ENCODE data around the gene SLC9C2. TPM values are rescaled to one million over a fixed set of nuclear protein-coding genes. Genes with fewer than 3 reads are reported as not detected.
"Not testable (repeated sequence)": the region's sequence is repeated elsewhere in the genome, so short reads cannot be mapped to it uniquely, and the experiment has no call there.

The SLC9C2 gene
- total RNA-seq, 1 donor from 2014 or later = 0.54 TPM

- Mint-ChIP-seq H3K27ac (ENCODE audit: unreplicated experiment) (no peak overlapping the region), H3K4me3 (ENCODE audit: unreplicated experiment) (no peak overlapping the region), H3K4me1 (ENCODE audit: low read depth, unreplicated experiment) (no peaks in the 10 kb centered on the region), H3K27me3 (ENCODE audit: low read depth, unreplicated experiment) (peaks cover 1% of the 10 kb centered on the region), H3K36me3 (ENCODE audit: low read depth, unreplicated experiment) (no peaks in the 10 kb centered on the region), H3K9me3 (ENCODE audit: unreplicated experiment) (peaks cover 5% of the 10 kb centered on the region)
- Histone ChIP-seq H3K4me1 (ENCODE audit: insufficient read depth, low read length) (no peaks in the 10 kb centered on the region), H4K20me1 (ENCODE audit: insufficient read depth, low read length) (no peaks in the 10 kb centered on the region), H3K4me2 (ENCODE audit: low read length) (no peak overlapping the region), H3K27me3 (ENCODE audit: insufficient read depth, low read length) (no peaks in the 10 kb centered on the region), H3K9me3 (ENCODE audit: insufficient read depth, low read depth, low read length) (no peaks in the 10 kb centered on the region), H3K4me3 (ENCODE audit: insufficient read depth, low read depth, low read length) (no peak overlapping the region), H3K9ac (ENCODE audit: low read length) (no peak overlapping the region), H3K27ac (ENCODE audit: low read depth, low read length) (no peak overlapping the region), H3K36me3 (ENCODE audit: insufficient read depth, low read length) (no peaks in the 10 kb centered on the region), H3K79me2 (ENCODE audit: insufficient read depth, low read length) (no peaks in the 10 kb centered on the region), H2AFZ (ENCODE audit: low read depth, low read length) (no peak overlapping the region)
- DNase-seq (ENCODE audit: low read depth) = no peak
- TF ChIP-seq CTCF (IDR thresholded peaks at IDR 0.05; ENCODE audit: insufficient read depth, low read depth, low read length) = no peak
- TF ChIP-seq EZH2 (IDR thresholded peaks at IDR 0.05; ENCODE audit: insufficient read depth, low read length) = no peak
- no peak for FAIRE-seq
These were observed 103.1 kb downstream of the SLC9C2 start for GRCh38 chr1:173499729-173500128.

DNA sequence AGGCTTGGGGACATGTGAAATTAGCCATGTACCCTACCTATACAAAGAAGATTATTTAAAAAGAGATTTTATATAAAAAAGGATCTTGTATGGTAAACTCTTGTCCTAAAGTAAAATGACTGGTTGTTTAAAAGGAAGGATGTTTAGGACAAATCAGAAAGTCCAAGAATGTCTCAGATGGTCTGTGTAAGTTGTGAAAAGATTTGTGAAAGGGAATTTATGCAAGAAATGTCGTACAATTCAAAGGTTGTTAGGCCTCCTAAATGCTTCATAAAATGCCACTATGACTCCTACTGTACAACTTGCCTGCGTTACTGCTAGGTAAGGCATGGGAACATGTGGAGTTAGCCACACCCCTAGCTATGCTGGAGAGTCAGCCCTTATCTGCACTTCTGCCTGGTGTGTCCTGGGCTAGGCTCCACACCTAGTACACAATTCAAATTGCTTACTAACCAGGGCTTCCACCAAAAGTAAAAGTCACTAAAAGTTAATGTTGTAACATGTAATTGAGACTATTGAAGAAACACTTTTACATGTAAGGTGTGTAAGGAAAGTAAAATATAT is 106.0 kb downstream of the SLC9C2 start:
- no peak for FAIRE-seq
- Histone ChIP-seq H3K9me3 (ENCODE audit: insufficient read depth, low read depth, low read length) (no peaks in the 10 kb centered on the region), H3K27me3 (ENCODE audit: insufficient read depth, low read length) (no peaks in the 10 kb centered on the region), H3K36me3 (ENCODE audit: insufficient read depth, low read length) (no peaks in the 10 kb centered on the region), H3K79me2 (ENCODE audit: insufficient read depth, low read length) (no peaks in the 10 kb centered on the region), H3K4me1 (ENCODE audit: insufficient read depth, low read length) (no peaks in the 10 kb centered on the region), H3K9ac (ENCODE audit: low read length) (no peak overlapping the region), H2AFZ (ENCODE audit: low read depth, low read length) (no peak overlapping the region), H3K27ac (ENCODE audit: low read depth, low read length) (no peak overlapping the region), H4K20me1 (ENCODE audit: insufficient read depth, low read length) (no peaks in the 10 kb centered on the region), H3K4me3 (ENCODE audit: insufficient read depth, low read depth, low read length) (no peak overlapping the region), H3K4me2 (ENCODE audit: low read length) (no peak overlapping the region)
- Mint-ChIP-seq H3K36me3 (ENCODE audit: low read depth, unreplicated experiment) (peaks cover 4% of the 10 kb centered on the region), H3K27ac (ENCODE audit: unreplicated experiment) (no peak overlapping the region), H3K27me3 (ENCODE audit: low read depth, unreplicated experiment) (peaks cover 1% of the 10 kb centered on the region), H3K4me3 (ENCODE audit: unreplicated experiment) (no peak overlapping the region), H3K4me1 (ENCODE audit: low read depth, unreplicated experiment) (no peaks in the 10 kb centered on the region), H3K9me3 (ENCODE audit: unreplicated experiment) (peaks cover 14% of the 10 kb centered on the region)
- no peak for DNase-seq (ENCODE audit: low read depth)
- TF ChIP-seq EZH2 (IDR thresholded peaks at IDR 0.05; ENCODE audit: insufficient read depth, low read length) (no peak), CTCF (IDR thresholded peaks at IDR 0.05; ENCODE audit: insufficient read depth, low read depth, low read length) (no peak)

GRCh38 chr1:173495609-173496267 is 107.1 kb downstream of the SLC9C2 start:
- Mint-ChIP-seq H3K9me3 (ENCODE audit: unreplicated experiment) (peaks cover 13% of the 10 kb centered on the region), H3K27ac (ENCODE audit: unreplicated experiment) (no peak overlapping the region), H3K4me1 (ENCODE audit: low read depth, unreplicated experiment) (no peaks in the 10 kb centered on the region), H3K27me3 (ENCODE audit: low read depth, unreplicated experiment) (no peaks in the 10 kb centered on the region), H3K4me3 (ENCODE audit: unreplicated experiment) (no peak overlapping the region), H3K36me3 (ENCODE audit: low read depth, unreplicated experiment) (peaks cover 4% of the 10 kb centered on the region)
- Histone ChIP-seq H3K9me3 (ENCODE audit: insufficient read depth, low read depth, low read length) (no peaks in the 10 kb centered on the region), H3K4me1 (ENCODE audit: insufficient read depth, low read length) (no peaks in the 10 kb centered on the region), H3K9ac (ENCODE audit: low read length) (no peak overlapping the region), H3K79me2 (ENCODE audit: insufficient read depth, low read length) (no peaks in the 10 kb centered on the region), H3K36me3 (ENCODE audit: insufficient read depth, low read length) (no peaks in the 10 kb centered on the region), H2AFZ (ENCODE audit: low read depth, low read length) (no peak overlapping the region), H3K27me3 (ENCODE audit: insufficient read depth, low read length) (no peaks in the 10 kb centered on the region), H3K4me3 (ENCODE audit: insufficient read depth, low read depth, low read length) (no peak overlapping the region), H3K27ac (ENCODE audit: low read depth, low read length) (no peak overlapping the region), H3K4me2 (ENCODE audit: low read length) (no peak overlapping the region), H4K20me1 (ENCODE audit: insufficient read depth, low read length) (no peaks in the 10 kb centered on the region)
- no peak for DNase-seq (ENCODE audit: low read depth)
- no peak for TF ChIP-seq EZH2 (IDR thresholded peaks at IDR 0.05; ENCODE audit: insufficient read depth, low read length)
- no peak for TF ChIP-seq CTCF (IDR thresholded peaks at IDR 0.05; ENCODE audit: insufficient read depth, low read depth, low read length)
- FAIRE-seq = no peak

DNA sequence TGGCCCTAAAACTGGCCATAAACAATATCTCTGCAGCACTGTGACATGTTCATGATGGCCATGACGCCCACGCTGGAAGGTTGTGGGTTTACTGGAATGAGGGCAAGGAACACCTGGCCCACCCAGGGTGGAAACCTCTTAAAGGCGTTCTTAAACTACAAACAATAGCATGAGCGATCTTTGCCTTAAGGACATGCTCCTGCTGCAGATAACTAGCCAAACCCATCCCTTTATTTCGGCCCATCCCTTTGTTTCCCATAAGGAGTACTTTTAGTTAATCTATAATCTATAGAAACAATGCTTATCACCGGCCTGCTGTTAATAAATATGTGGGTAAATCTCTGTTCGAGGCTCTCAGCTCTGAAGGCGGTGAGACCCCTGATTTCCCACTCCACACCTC is 109.7 kb downstream of the SLC9C2 start:
- not testable (repeated sequence) for H3K27ac ChIP-seq (ENCODE audit: low read depth, low read length); H3K27ac Mint-ChIP-seq (ENCODE audit: unreplicated experiment); H3K4me3 Mint-ChIP-seq (ENCODE audit: unreplicated experiment); H3K4me2 ChIP-seq (ENCODE audit: low read length); H3K4me1 Mint-ChIP-seq (ENCODE audit: low read depth, unreplicated experiment); H3K79me2 ChIP-seq (ENCODE audit: insufficient read depth, low read length); H3K4me1 ChIP-seq (ENCODE audit: insufficient read depth, low read length); H3K27me3 Mint-ChIP-seq (ENCODE audit: low read depth, unreplicated experiment); H3K27me3 ChIP-seq (ENCODE audit: insufficient read depth, low read length); H3K4me3 ChIP-seq (ENCODE audit: insufficient read depth, low read depth, low read length); H3K9me3 ChIP-seq (ENCODE audit: insufficient read depth, low read depth, low read length); DNase-seq (ENCODE audit: low read depth); H3K9ac ChIP-seq (ENCODE audit: low read length); FAIRE-seq; H2AFZ ChIP-seq (ENCODE audit: low read depth, low read length); H4K20me1 ChIP-seq (ENCODE audit: insufficient read depth, low read length)
- Mint-ChIP-seq H3K36me3 (ENCODE audit: low read depth, unreplicated experiment) (peaks cover 15% of the 10 kb centered on the region), H3K9me3 (ENCODE audit: unreplicated experiment) (peaks cover 13% of the 10 kb centered on the region)
- peaks cover 12% of the 10 kb centered on the region for H3K36me3 ChIP-seq (ENCODE audit: insufficient read depth, low read length)

All from astrocyte (in vitro differentiated cells and primary cell).